Retinal pigment epithelial cell (primary cell): ENCODE data around the gene F2.

Experiments used
- DNase-seq: peaks from one replicate; pipeline ENCODE4 v3.0.0-alpha.2; 2010; ENCODE audit warnings: low read depth
- H3K4me3 ChIP-seq: 2 replicates; pipeline ENCODE4 v1.5.1; 2011; ENCODE audit warnings: mild to moderate bottlenecking, low read length, control low read depth, moderate library complexity
- CTCF ChIP-seq: conservative IDR thresholded peaks from 2 replicates; pipeline ENCODE4 v1.5.1; 2011; ENCODE audit warnings: low read depth, low read length, control low read depth, inconsistent platforms

The F2 gene

GRCh38 chr11:46726206-46726862, 7.3 kb downstream of the F2 start:
- no peak overlapping the region for H3K4me3 ChIP-seq
- DNase-seq = no peak
- no peak for TF ChIP-seq CTCF

- no peak for TF ChIP-seq CTCF
- no peak for DNase-seq
- H3K4me3 ChIP-seq = no peak overlapping the region
Measured at GRCh38 chr11:46727952-46728658, 9.1 kb downstream of the F2 start.

GRCh38 chr11:46728659-46729040, 9.6 kb downstream of the F2 start:
- DNase-seq = no peak
- no peak for TF ChIP-seq CTCF
- H3K4me3 ChIP-seq = no peak overlapping the region

- no peak for DNase-seq
- H3K4me3 ChIP-seq = no peak overlapping the region
- TF ChIP-seq CTCF = no peak
Measured at GRCh38 chr11:46729110-46730027, 10.4 kb downstream of the F2 start.

GRCh38 chr11:46731545-46731944, 12.5 kb downstream of the F2 start:
- no peak overlapping the region for H3K4me3 ChIP-seq
- TF ChIP-seq CTCF = no peak
- no peak for DNase-seq

- H3K4me3 ChIP-seq = no peak overlapping the region
- DNase-seq = no peak
- no peak for TF ChIP-seq CTCF
Measured at GRCh38 chr11:46733234-46733633, 14.2 kb downstream of the F2 start.
